Ammon's horn (tissue), 1 donor: ENCODE measurements around the gene ZFP36.

Experiments
- DNase-seq: peaks from one replicate; pipeline ENCODE4 v3.0.0-alpha.2; 2016; ENCODE audit warnings: low spot score

The ZFP36 gene

GRCh38 chr19:39384839-39385568 lies 21.6 kb upstream of the ZFP36 start:
- no peak for DNase-seq

- no peak for DNase-seq
Measured at GRCh38 chr19:39385629-39386411, 20.8 kb upstream of the ZFP36 start.

- no peak for DNase-seq
Measured at GRCh38 chr19:39386557-39386956, 20.1 kb upstream of the ZFP36 start.

GRCh38 chr19:39388657-39389056 lies 18.0 kb upstream of the ZFP36 start:
- DNase-seq: no peak

GRCh38 chr19:39389631-39390414 lies 16.8 kb upstream of the ZFP36 start:
- DNase-seq: no peak

GRCh38 chr19:39390451-39390750 lies 16.2 kb upstream of the ZFP36 start:
- no peak for DNase-seq

- peak; percentile 100 for DNase-seq
Measured at GRCh38 chr19:39390751-39391437, 15.8 kb upstream of the ZFP36 start, which contains the start of the genes MED29 and PAF1. TSS of gene MED29 (plus strand) at chr19:39391378. CDS start at chr19:39391423, 45 bp downstream. TSS of gene PAF1 (minus strand) at chr19:39391106. CDS start at chr19:39390864, 242 bp downstream.

GRCh38 chr19:39397360-39398296 lies 9.0 kb upstream of the ZFP36 start:
- peak; percentile 86 for DNase-seq

GRCh38 chr19:39398297-39398864 lies 8.3 kb upstream of the ZFP36 start:
- peak; percentile 67 for DNase-seq

GRCh38 chr19:39399668-39400050 lies 7.0 kb upstream of the ZFP36 start:
- no peak for DNase-seq

- no peak for DNase-seq
Measured at GRCh38 chr19:39400061-39400460, 6.6 kb upstream of the ZFP36 start.

GRCh38 chr19:39401070-39401548 lies 5.5 kb upstream of the ZFP36 start:
- no peak for DNase-seq

- peak; percentile 50 for DNase-seq
Measured at GRCh38 chr19:39401549-39402345, 4.9 kb upstream of the ZFP36 start.

- DNase-seq: peak; percentile 80
Measured at GRCh38 chr19:39402346-39403300, 4.0 kb upstream of the ZFP36 start.

GRCh38 chr19:39403331-39404312 lies 3.0 kb upstream of the ZFP36 start:
- peak; percentile 76 for DNase-seq

GRCh38 chr19:39405261-39405957 lies 1.2 kb upstream of the ZFP36 start:
- DNase-seq: no peak
